ENCODE measurements around the gene KLHL22.
"Not testable (repeated sequence)": the region's sequence is repeated elsewhere in the genome, so short reads cannot be mapped to it uniquely, and the experiment has no call there.

The KLHL22 gene

GRCh38 chr22:20523086-20523983 is 27.7 kb upstream of the KLHL22 start:
- no peak for DNase-seq (ENCODE audit: low spot score)

GRCh38 chr22:20522134-20523004 is 26.8 kb upstream of the KLHL22 start:
- DNase-seq (ENCODE audit: low spot score), result no peak

- DNase-seq (ENCODE audit: low spot score), result no peak
Measured at GRCh38 chr22:20520093-20520511, 24.5 kb upstream of the KLHL22 start.

- DNase-seq (ENCODE audit: low spot score), result no peak
Measured at GRCh38 chr22:20519558-20519957, 24.0 kb upstream of the KLHL22 start.

GRCh38 chr22:20517841-20518592 is 22.4 kb upstream of the KLHL22 start:
- DNase-seq (ENCODE audit: low spot score), result no peak

GRCh38 chr22:20517422-20517821 is 21.8 kb upstream of the KLHL22 start:
- no peak for DNase-seq (ENCODE audit: low spot score)

- DNase-seq (ENCODE audit: low spot score), result no peak
Measured at GRCh38 chr22:20516399-20516798, 20.8 kb upstream of the KLHL22 start.

- no peak for DNase-seq (ENCODE audit: low spot score)
Measured at GRCh38 chr22:20514658-20515406, 19.2 kb upstream of the KLHL22 start.

- DNase-seq (ENCODE audit: low spot score), result no peak
Measured at GRCh38 chr22:20511578-20512229, 16.1 kb upstream of the KLHL22 start.

GRCh38 chr22:20510811-20511577 is 15.4 kb upstream of the KLHL22 start:
- no peak for DNase-seq (ENCODE audit: low spot score)

- peak; percentile 58 for DNase-seq (ENCODE audit: low spot score)
Measured at GRCh38 chr22:20509344-20510047, 13.9 kb upstream of the KLHL22 start.

- DNase-seq (ENCODE audit: low spot score), result no peak
Measured at GRCh38 chr22:20508815-20509271, 13.2 kb upstream of the KLHL22 start.

GRCh38 chr22:20508067-20508755 is 12.6 kb upstream of the KLHL22 start:
- DNase-seq (ENCODE audit: low spot score), result not testable (repeated sequence)

- DNase-seq (ENCODE audit: low spot score), result peak; percentile 84
Measured at GRCh38 chr22:20507253-20508066, 11.9 kb upstream of the KLHL22 start, which contains the start of gene MED15. MED15 (plus strand) TSS chr22:20507610; CDS start chr22:20507679, 69 bp downstream.

GRCh38 chr22:20506543-20507252 is 11.1 kb upstream of the KLHL22 start:
- no peak for DNase-seq (ENCODE audit: low spot score)

- peak; percentile 86 for DNase-seq (ENCODE audit: low spot score)
Measured at GRCh38 chr22:20504293-20504922, 8.8 kb upstream of the KLHL22 start.

- peak; percentile 67 for DNase-seq (ENCODE audit: low spot score)
Measured at GRCh38 chr22:20503816-20504215, 8.2 kb upstream of the KLHL22 start.

Measured in LoVo (cell line).